ENCODE data around the gene PRSS57. TPM values are rescaled to one million over a fixed set of nuclear protein-coding genes. Genes with fewer than 3 reads are reported as not detected.
A peak's percentile ranks its signal among the peaks of the same experiment; 100 is the strongest.

Gene PRSS57
- total RNA-seq, 1 donor from 2014 or later = not detected

GRCh38 chr19:739998-740715 is 44.9 kb upstream of the PRSS57 start:
- peaks cover 27% of the 10 kb centered on the region for H3K36me3 ChIP-seq
- H3K27ac ChIP-seq (replicated peaks) = no peak overlapping the region
- TF ChIP-seq, protein P1, sequence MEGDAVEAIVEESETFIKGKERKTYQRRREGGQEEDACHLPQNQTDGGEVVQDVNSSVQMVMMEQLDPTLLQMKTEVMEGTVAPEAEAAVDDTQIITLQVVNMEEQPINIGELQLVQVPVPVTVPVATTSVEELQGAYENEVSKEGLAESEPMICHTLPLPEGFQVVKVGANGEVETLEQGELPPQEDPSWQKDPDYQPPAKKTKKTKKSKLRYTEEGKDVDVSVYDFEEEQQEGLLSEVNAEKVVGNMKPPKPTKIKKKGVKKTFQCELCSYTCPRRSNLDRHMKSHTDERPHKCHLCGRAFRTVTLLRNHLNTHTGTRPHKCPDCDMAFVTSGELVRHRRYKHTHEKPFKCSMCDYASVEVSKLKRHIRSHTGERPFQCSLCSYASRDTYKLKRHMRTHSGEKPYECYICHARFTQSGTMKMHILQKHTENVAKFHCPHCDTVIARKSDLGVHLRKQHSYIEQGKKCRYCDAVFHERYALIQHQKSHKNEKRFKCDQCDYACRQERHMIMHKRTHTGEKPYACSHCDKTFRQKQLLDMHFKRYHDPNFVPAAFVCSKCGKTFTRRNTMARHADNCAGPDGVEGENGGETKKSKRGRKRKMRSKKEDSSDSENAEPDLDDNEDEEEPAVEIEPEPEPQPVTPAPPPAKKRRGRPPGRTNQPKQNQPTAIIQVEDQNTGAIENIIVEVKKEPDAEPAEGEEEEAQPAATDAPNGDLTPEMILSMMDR (IDR thresholded peaks at IDR 0.05; ENCODE audit: borderline replicate concordance) = no peak
- intact Hi-C loops (cut with micrococcal nuclease) = no loop called here
- no peak overlapping the region for H3K4me3 ChIP-seq
- peaks cover 6% of the 10 kb centered on the region for H3K27me3 ChIP-seq (ENCODE audit: low read depth)
- no peak for DNase-seq
- H3K4me1 ChIP-seq = peaks cover 4% of the 10 kb centered on the region
- peaks cover 16% of the 10 kb centered on the region for H3K9me3 ChIP-seq (replicated peaks)

GRCh38 chr19:738509-739128 is 43.4 kb upstream of the PRSS57 start:
- intact Hi-C loops (cut with micrococcal nuclease) = no loop called here
- peaks cover 4% of the 10 kb centered on the region for H3K9me3 ChIP-seq (replicated peaks)
- TF ChIP-seq, protein P1 (IDR thresholded peaks at IDR 0.05; ENCODE audit: borderline replicate concordance) = no peak
- no peak overlapping the region for H3K4me3 ChIP-seq
- peaks cover 6% of the 10 kb centered on the region for H3K27me3 ChIP-seq (ENCODE audit: low read depth)
- no peak for DNase-seq
- no peak overlapping the region for H3K27ac ChIP-seq (replicated peaks)
- peaks cover 34% of the 10 kb centered on the region for H3K36me3 ChIP-seq
- peaks cover 15% of the 10 kb centered on the region for H3K4me1 ChIP-seq

GRCh38 chr19:737591-738093 is 42.4 kb upstream of the PRSS57 start:
- intact Hi-C loops (cut with micrococcal nuclease) = no loop called here
- Histone ChIP-seq H3K4me1 (peaks cover 17% of the 10 kb centered on the region), H3K27me3 (ENCODE audit: low read depth) (peaks cover 6% of the 10 kb centered on the region), H3K27ac (replicated peaks) (no peak overlapping the region), H3K9me3 (replicated peaks) (no peaks in the 10 kb centered on the region), H3K4me3 (no peak overlapping the region), H3K36me3 (peaks cover 34% of the 10 kb centered on the region)
- no peak for DNase-seq
- TF ChIP-seq, protein P1 (IDR thresholded peaks at IDR 0.05; ENCODE audit: borderline replicate concordance) = peak; percentile 66

DNA sequence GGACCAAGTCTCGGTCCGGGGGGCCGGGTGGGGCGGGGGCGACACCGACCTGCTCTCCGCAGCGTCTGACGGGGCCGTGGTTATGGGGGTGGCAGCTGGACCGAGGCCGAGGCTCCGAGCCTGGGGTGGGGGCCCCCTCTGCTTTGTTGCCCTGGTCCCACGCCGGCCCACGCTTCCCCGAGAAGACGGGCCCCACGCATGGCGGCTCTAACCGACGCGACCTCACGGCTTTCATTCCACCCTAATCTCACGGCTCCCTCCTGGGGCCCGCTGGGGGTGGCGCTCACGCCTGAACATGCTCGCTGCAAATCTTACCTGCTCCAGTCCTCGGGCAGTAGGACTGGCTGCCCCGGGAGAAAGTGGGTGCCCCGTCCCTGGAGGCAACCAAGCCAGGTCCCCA is 40.9 kb upstream of the PRSS57 start:
- Histone ChIP-seq H3K36me3 (peaks cover 39% of the 10 kb centered on the region), H3K4me1 (peaks cover 17% of the 10 kb centered on the region), H3K27me3 (ENCODE audit: low read depth) (peaks cover 6% of the 10 kb centered on the region), H3K9me3 (replicated peaks) (no peaks in the 10 kb centered on the region), H3K4me3 (no peak overlapping the region), H3K27ac (replicated peaks) (no peak overlapping the region)
- no peak for DNase-seq
- TF ChIP-seq, protein P1 (IDR thresholded peaks at IDR 0.05; ENCODE audit: borderline replicate concordance) = no peak
- intact Hi-C loops (cut with micrococcal nuclease) = no loop called here

- H3K27ac ChIP-seq (replicated peaks) = peak overlapping the region; percentile 21
- intact Hi-C loops (cut with micrococcal nuclease) = loop anchor here (5.0 kb wide), 1 partner anchor 67 kb away; no protein-coding TSS in a partner anchor
- peaks cover 23% of the 10 kb centered on the region for H3K4me1 ChIP-seq
- TF ChIP-seq, protein P1 (IDR thresholded peaks at IDR 0.05; ENCODE audit: borderline replicate concordance) = no peak
- H3K27me3 ChIP-seq (ENCODE audit: low read depth) = peaks cover 6% of the 10 kb centered on the region
- no peak for DNase-seq
- H3K36me3 ChIP-seq = peaks cover 31% of the 10 kb centered on the region
- no peaks in the 10 kb centered on the region for H3K9me3 ChIP-seq (replicated peaks)
- H3K4me3 ChIP-seq = no peak overlapping the region
These were observed 39.5 kb upstream of the PRSS57 start for GRCh38 chr19:734716-735115.
